ENCODE measurements around the gene CAGE1.
"Not testable (repeated sequence)": the region's sequence is repeated elsewhere in the genome, so short reads cannot be mapped to it uniquely, and the experiment has no call there.

CAGE1 gene

GRCh38 chr6:7378740-7379139, 10.8 kb downstream of the CAGE1 start:
- Histone ChIP-seq H3K27me3 (ENCODE audit: control insufficient read depth, insufficient read depth, low read length, poor library complexity, severe bottlenecking) (no peaks in the 10 kb centered on the region), H3K9me3 (ENCODE audit: control insufficient read depth, low read length) (no peaks in the 10 kb centered on the region), H3K4me3 (ENCODE audit: insufficient read depth, low read depth, low read length) (no peak overlapping the region), H3K4me1 (ENCODE audit: control insufficient read depth, insufficient read depth, low read length) (no peaks in the 10 kb centered on the region), H3K36me3 (ENCODE audit: control insufficient read depth, insufficient read depth, low read length) (no peaks in the 10 kb centered on the region), H3K27ac (ENCODE audit: insufficient read depth, low read depth, low read length, poor library complexity, severe bottlenecking) (no peak overlapping the region)
- 83 to 87% methylated on average over 3 of the region's 4 CpGs for WGBS, 2 experiments

DNA sequence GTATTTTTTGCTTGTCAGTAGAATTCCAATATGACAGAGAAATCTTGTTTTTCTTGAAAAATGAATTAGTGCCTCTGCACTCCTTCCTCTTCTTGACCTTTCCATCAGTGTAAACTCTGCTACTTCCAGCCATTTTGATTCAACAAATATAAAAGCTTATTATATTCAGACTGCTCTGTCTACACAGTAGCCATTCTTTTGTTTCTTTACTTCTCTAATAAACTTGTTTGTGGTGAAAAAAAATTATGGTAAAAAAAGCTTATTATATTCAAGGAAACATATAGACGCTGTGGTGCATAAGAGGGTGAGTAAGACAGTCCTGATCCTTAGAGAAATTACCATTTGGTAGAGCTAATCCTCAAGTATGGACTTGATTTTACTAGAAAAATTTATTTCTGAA, 11.6 kb downstream of the CAGE1 start:
- H3K9me3 ChIP-seq (ENCODE audit: control insufficient read depth, low read length) = no peaks in the 10 kb centered on the region
- WGBS, 2 experiments = 96 to 100% methylated on average over 1 of the region's 1 CpG
- no peak overlapping the region for H3K27ac ChIP-seq (ENCODE audit: insufficient read depth, low read depth, low read length, poor library complexity, severe bottlenecking)
- no peaks in the 10 kb centered on the region for H3K36me3 ChIP-seq (ENCODE audit: control insufficient read depth, insufficient read depth, low read length)
- H3K4me3 ChIP-seq (ENCODE audit: insufficient read depth, low read depth, low read length) = no peak overlapping the region
- H3K4me1 ChIP-seq (ENCODE audit: control insufficient read depth, insufficient read depth, low read length) = no peaks in the 10 kb centered on the region
- H3K27me3 ChIP-seq (ENCODE audit: control insufficient read depth, insufficient read depth, low read length, poor library complexity, severe bottlenecking) = no peaks in the 10 kb centered on the region

DNA sequence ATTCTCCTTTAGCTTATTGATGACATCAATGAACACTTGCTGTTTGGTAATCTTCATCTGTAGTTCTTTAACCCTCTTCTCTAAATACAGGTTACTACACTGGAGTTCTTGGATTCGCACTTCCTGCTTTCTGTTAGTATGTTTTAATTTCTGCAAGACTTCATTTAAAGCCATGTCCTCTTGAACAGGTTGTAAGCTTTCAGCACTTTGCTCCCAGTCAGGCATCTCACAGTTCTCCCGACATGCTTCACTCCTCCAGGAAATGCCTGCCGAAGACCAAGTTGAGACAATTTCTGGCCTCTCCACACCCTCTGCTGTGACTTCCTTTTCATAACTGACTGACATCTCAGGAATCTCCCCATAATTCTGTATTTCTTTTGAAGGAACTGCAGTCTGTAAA, 15.8 kb downstream of the CAGE1 start:
- WGBS, 2 experiments = 87 to 92% methylated on average over 3 of the region's 3 CpGs
- H3K9me3 ChIP-seq (ENCODE audit: control insufficient read depth, low read length) = no peaks in the 10 kb centered on the region
- no peak overlapping the region for H3K27ac ChIP-seq (ENCODE audit: insufficient read depth, low read depth, low read length, poor library complexity, severe bottlenecking)
- no peak overlapping the region for H3K4me3 ChIP-seq (ENCODE audit: insufficient read depth, low read depth, low read length)
- no peaks in the 10 kb centered on the region for H3K36me3 ChIP-seq (ENCODE audit: control insufficient read depth, insufficient read depth, low read length)
- no peaks in the 10 kb centered on the region for H3K4me1 ChIP-seq (ENCODE audit: control insufficient read depth, insufficient read depth, low read length)
- H3K27me3 ChIP-seq (ENCODE audit: control insufficient read depth, insufficient read depth, low read length, poor library complexity, severe bottlenecking) = no peaks in the 10 kb centered on the region

GRCh38 chr6:7367408-7367807, 22.1 kb downstream of the CAGE1 start:
- H3K4me3 ChIP-seq (ENCODE audit: insufficient read depth, low read depth, low read length) = no peak overlapping the region
- H3K36me3 ChIP-seq (ENCODE audit: control insufficient read depth, insufficient read depth, low read length) = no peaks in the 10 kb centered on the region
- no peaks in the 10 kb centered on the region for H3K4me1 ChIP-seq (ENCODE audit: control insufficient read depth, insufficient read depth, low read length)
- H3K27me3 ChIP-seq (ENCODE audit: control insufficient read depth, insufficient read depth, low read length, poor library complexity, severe bottlenecking) = no peaks in the 10 kb centered on the region
- no peak overlapping the region for H3K27ac ChIP-seq (ENCODE audit: insufficient read depth, low read depth, low read length, poor library complexity, severe bottlenecking)
- no peaks in the 10 kb centered on the region for H3K9me3 ChIP-seq (ENCODE audit: control insufficient read depth, low read length)
- 92 to 93% methylated on average over 7 of the region's 7 CpGs for WGBS, 2 experiments

DNA sequence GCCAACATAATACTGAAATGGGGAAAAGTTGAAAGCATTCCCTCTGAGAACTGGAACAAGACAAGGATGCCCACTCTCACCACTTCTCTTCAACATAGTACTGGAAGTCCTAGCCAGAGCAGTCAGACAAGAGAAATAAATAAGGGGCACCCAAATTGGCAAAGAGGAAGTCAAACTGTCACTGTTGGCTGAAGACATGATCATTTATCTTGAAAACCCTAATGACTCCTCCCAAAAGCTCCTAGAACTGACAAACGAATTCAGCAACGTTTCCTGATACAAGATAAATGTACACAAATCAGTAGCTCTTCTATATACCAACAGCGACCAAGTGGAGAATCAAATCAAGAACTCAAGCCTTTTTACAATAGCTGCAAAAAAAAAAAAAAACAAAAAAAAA, 37.6 kb downstream of the CAGE1 start:
- not testable (repeated sequence) for H3K36me3 ChIP-seq (ENCODE audit: control insufficient read depth, insufficient read depth, low read length); H3K4me3 ChIP-seq (ENCODE audit: insufficient read depth, low read depth, low read length); H3K27ac ChIP-seq (ENCODE audit: insufficient read depth, low read depth, low read length, poor library complexity, severe bottlenecking); H3K4me1 ChIP-seq (ENCODE audit: control insufficient read depth, insufficient read depth, low read length); H3K9me3 ChIP-seq (ENCODE audit: control insufficient read depth, low read length); H3K27me3 ChIP-seq (ENCODE audit: control insufficient read depth, insufficient read depth, low read length, poor library complexity, severe bottlenecking)
- WGBS, 2 experiments = 84 to 93% methylated on average over 3 of the region's 3 CpGs

DNA sequence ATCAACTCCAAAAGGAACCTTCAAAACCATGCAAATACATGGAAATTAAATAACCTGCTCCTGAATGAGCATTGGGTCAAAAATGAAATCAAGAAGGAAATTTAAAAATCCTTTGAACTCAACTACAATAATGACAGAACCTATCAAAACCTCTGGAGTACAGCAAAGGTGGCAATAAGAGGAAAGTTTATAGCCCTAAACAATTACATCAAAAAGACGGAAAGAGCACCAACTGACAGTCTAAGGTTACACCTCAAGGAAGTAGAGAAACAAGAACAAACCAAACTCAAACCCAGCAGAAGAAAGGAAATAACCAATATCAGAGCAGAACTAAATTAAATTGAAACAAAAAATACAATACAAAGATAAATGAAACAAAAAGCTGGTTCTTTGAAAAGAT, 39.0 kb downstream of the CAGE1 start:
- H3K4me1 ChIP-seq (ENCODE audit: control insufficient read depth, insufficient read depth, low read length); H3K36me3 ChIP-seq (ENCODE audit: control insufficient read depth, insufficient read depth, low read length); H3K4me3 ChIP-seq (ENCODE audit: insufficient read depth, low read depth, low read length); H3K9me3 ChIP-seq (ENCODE audit: control insufficient read depth, low read length); H3K27ac ChIP-seq (ENCODE audit: insufficient read depth, low read depth, low read length, poor library complexity, severe bottlenecking); H3K27me3 ChIP-seq (ENCODE audit: control insufficient read depth, insufficient read depth, low read length, poor library complexity, severe bottlenecking): not testable (repeated sequence)
- WGBS, 2 experiments = 93 to 100% methylated on average over 1 of the region's 1 CpG

GRCh38 chr6:7347551-7347997, 42.0 kb downstream of the CAGE1 start:
- not testable (repeated sequence) for H3K36me3 ChIP-seq (ENCODE audit: control insufficient read depth, insufficient read depth, low read length)
- 60 to 79% methylated on average over 2 of the region's 2 CpGs for WGBS, 2 experiments

GRCh38 chr6:7344773-7345450, 44.6 kb downstream of the CAGE1 start:
- not testable (repeated sequence) for H3K9me3 ChIP-seq (ENCODE audit: control insufficient read depth, low read length); H3K27ac ChIP-seq (ENCODE audit: insufficient read depth, low read depth, low read length, poor library complexity, severe bottlenecking); H3K4me3 ChIP-seq (ENCODE audit: insufficient read depth, low read depth, low read length); H3K27me3 ChIP-seq (ENCODE audit: control insufficient read depth, insufficient read depth, low read length, poor library complexity, severe bottlenecking); H3K4me1 ChIP-seq (ENCODE audit: control insufficient read depth, insufficient read depth, low read length); H3K36me3 ChIP-seq (ENCODE audit: control insufficient read depth, insufficient read depth, low read length)
- WGBS, 2 experiments = 94 to 96% methylated on average over 10 of the region's 10 CpGs

More at GRCh38 chr6:7347551-7347997, 42.0 kb downstream of the CAGE1 start:
- not testable (repeated sequence) for H3K27me3 ChIP-seq (ENCODE audit: control insufficient read depth, insufficient read depth, low read length, poor library complexity, severe bottlenecking); H3K27ac ChIP-seq (ENCODE audit: insufficient read depth, low read depth, low read length, poor library complexity, severe bottlenecking); H3K9me3 ChIP-seq (ENCODE audit: control insufficient read depth, low read length); H3K4me3 ChIP-seq (ENCODE audit: insufficient read depth, low read depth, low read length); H3K4me1 ChIP-seq (ENCODE audit: control insufficient read depth, insufficient read depth, low read length)

DNA sequence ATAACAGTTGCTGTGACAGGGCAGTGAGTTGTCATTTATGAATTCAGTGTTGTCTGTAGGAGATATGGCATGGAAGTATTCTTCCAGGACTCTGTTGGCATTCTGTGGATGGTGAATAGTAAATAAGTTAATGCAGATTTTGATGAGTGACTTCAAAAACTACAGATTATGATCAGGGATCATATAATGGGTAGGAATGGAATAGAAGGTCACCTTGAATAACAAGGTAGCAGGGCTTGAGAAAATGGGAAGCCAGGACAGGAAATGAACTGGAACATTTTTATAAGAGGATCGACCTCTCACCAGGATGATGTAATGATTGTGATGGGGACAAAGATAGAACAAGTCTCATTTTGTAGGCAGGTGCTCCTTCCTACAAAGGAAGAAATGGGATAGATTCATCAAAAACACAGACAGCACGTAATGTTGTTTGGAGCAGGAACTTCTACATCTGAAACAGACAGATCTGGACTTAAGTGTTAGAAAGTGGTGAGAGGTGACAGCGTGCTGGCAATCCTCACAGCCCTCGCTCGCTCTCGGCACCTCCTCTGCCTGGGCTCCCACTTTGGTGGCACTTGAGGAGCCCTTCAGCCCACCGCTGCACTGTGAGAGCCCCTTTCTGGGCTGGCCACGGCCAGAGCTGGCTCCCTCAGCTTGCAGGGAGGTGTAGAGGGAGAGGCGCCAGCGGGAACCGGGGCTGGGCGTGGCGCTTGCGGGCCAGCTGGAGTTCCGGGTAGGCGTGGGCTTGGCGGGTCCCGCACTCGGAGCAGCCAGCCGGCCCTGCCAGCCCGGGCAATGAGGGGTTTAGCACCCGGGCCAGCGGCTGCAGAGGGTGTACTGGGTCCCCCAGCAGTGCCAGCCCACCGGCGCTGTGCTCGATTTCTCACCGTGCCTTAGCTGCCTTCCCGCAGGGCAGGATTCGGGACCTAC, 45.7 kb downstream of the CAGE1 start:
- no peaks in the 10 kb centered on the region for H3K4me1 ChIP-seq (ENCODE audit: control insufficient read depth, insufficient read depth, low read length)
- H3K27me3 ChIP-seq (ENCODE audit: control insufficient read depth, insufficient read depth, low read length, poor library complexity, severe bottlenecking) = no peaks in the 10 kb centered on the region
- 96% methylated on average over 29 of the region's 29 CpGs for WGBS, 2 experiments
- no peaks in the 10 kb centered on the region for H3K36me3 ChIP-seq (ENCODE audit: control insufficient read depth, insufficient read depth, low read length)
- no peak overlapping the region for H3K4me3 ChIP-seq (ENCODE audit: insufficient read depth, low read depth, low read length)
- no peaks in the 10 kb centered on the region for H3K9me3 ChIP-seq (ENCODE audit: control insufficient read depth, low read length)
- no peak overlapping the region for H3K27ac ChIP-seq (ENCODE audit: insufficient read depth, low read depth, low read length, poor library complexity, severe bottlenecking)

GRCh38 chr6:7341989-7342742, 47.4 kb downstream of the CAGE1 start:
- H3K27ac ChIP-seq (ENCODE audit: insufficient read depth, low read depth, low read length, poor library complexity, severe bottlenecking) = no peak overlapping the region
- H3K36me3 ChIP-seq (ENCODE audit: control insufficient read depth, insufficient read depth, low read length) = no peaks in the 10 kb centered on the region
- no peaks in the 10 kb centered on the region for H3K27me3 ChIP-seq (ENCODE audit: control insufficient read depth, insufficient read depth, low read length, poor library complexity, severe bottlenecking)
- H3K4me3 ChIP-seq (ENCODE audit: insufficient read depth, low read depth, low read length) = no peak overlapping the region
- H3K4me1 ChIP-seq (ENCODE audit: control insufficient read depth, insufficient read depth, low read length) = no peaks in the 10 kb centered on the region
- 93% methylated on average over 9 of the region's 9 CpGs for WGBS, 2 experiments
- no peaks in the 10 kb centered on the region for H3K9me3 ChIP-seq (ENCODE audit: control insufficient read depth, low read length)
